GM19395 (cell line): ENCODE measurements around the gene TKTL1.
A peak's percentile ranks its signal among the peaks of the same experiment; 100 is the strongest.
"Not testable (repeated sequence)": the region's sequence is repeated elsewhere in the genome, so short reads cannot be mapped to it uniquely, and the experiment has no call there.

Source experiments
- ATAC-seq: cut with Tn5 transposase; IDR thresholded peaks from one replicate; pipeline ENCODE4 v1.9.1; 2021; ENCODE audit warnings: mild to moderate bottlenecking, moderate library complexity; ENCODE audit not compliant: unreplicated experiment

The TKTL1 gene, protein sequence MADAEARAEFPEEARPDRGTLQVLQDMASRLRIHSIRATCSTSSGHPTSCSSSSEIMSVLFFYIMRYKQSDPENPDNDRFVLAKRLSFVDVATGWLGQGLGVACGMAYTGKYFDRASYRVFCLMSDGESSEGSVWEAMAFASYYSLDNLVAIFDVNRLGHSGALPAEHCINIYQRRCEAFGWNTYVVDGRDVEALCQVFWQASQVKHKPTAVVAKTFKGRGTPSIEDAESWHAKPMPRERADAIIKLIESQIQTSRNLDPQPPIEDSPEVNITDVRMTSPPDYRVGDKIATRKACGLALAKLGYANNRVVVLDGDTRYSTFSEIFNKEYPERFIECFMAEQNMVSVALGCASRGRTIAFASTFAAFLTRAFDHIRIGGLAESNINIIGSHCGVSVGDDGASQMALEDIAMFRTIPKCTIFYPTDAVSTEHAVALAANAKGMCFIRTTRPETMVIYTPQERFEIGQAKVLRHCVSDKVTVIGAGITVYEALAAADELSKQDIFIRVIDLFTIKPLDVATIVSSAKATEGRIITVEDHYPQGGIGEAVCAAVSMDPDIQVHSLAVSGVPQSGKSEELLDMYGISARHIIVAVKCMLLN

DNA sequence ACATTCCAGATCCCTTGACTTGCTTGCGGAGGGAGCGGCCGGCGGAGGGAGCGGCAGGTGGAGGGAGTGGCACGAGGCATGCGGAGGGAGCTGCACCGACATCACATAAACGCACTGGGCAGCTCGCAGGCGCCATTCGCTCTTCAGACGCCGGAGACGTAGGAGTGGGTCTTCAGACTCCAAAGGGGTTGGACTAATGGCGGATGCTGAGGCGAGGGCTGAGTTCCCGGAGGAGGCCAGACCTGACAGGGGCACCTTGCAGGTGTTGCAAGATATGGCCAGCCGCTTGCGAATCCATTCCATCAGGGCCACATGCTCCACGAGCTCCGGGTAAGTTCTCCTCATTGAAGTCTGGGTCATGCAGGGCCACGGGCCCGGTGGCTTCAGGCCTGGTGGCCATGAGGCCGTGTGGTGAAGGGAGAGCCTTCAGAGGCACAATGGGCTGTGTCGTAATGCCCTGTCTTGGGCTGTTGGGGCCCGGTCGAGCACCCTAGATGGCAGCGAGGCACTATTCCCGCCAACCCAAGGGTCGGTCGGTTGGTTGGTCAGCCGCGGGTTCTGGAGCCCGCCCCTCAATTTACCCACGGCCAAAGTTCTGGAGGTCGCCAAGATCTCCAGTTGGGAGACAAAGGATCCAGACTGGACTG is at the start of gene TKTL1:
TSS of gene TKTL1 (plus strand) at position 132 of the 647 bp plus-strand sequence. CDS start at position 197, 65 bp downstream.
- ATAC-seq, result no peak

DNA sequence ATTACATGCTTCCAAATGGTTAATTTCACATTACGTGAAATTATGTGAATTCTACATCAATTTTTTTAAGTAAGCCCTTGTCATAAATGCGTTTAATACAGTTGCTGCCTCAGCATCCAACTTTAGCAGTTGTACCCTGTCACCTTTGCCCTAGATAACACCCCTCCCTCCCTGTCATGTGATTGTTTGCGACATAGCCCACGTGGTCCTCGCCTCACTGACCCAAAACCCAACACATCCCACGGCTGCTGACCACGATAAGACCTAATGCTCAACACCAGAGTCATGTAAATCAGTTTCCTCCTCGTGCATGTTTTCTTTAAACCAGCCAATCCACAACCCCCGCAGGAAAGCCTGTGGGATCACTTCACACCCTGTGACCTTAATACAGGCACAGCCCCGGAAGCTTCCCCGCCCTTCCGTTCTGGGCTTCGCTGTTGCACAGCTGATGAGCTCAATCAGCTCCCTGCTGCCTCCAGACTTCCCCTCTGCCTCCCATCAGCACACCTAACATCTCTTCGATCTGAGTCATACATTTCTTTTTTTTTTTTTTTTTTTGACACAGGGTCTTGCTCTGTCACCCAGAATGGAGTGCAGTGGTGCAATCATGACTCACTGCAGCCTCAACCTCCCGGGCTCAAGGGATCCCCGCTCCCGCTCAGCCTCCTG is 48.1 kb upstream of the TKTL1 start:
- ATAC-seq, result peak; percentile 73

DNA sequence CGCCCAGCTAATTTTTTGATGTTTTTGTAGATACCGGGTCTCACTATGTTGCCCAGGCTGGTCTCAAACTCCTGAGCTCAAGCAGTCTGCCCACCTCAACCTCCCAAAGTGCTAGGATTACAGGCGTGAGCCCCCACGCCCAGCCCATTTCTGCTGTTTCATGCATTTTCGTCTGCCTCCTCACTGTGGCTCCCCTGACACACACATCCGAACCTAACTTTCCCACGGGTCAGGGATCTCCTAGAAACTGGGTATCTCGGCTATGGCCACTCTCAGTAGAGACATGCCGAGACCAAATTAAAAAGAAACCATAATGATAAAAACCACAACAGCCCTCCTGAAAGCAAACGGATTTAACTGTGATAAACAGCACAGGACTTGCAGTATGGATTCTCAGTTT is 47.5 kb upstream of the TKTL1 start:
- ATAC-seq, result not testable (repeated sequence)

DNA sequence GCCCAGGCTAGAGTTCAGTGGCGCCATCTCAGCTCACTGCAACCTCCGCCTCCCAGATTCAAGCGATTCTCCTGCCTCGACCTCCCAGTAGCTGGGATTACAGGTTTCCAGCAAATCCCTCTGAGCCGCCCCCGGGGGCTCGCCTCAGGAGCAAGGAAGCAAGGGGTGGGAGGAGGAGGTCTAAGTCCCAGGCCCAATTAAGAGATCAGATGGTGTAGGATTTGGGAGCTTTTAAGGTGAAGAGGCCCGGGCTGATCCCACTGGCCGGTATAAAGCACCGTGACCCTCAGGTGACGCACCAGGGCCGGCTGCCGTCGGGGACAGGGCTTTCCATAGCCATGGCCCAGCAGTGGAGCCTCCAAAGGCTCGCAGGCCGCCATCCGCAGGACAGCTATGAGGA is 38.3 kb upstream of the TKTL1 start, which contains the start of gene OPN1MW3:
TSS of gene OPN1MW3 (plus strand) at position 301 of the 400 bp plus-strand sequence. CDS start at position 339, 38 bp downstream.
- not testable (repeated sequence) for ATAC-seq

DNA sequence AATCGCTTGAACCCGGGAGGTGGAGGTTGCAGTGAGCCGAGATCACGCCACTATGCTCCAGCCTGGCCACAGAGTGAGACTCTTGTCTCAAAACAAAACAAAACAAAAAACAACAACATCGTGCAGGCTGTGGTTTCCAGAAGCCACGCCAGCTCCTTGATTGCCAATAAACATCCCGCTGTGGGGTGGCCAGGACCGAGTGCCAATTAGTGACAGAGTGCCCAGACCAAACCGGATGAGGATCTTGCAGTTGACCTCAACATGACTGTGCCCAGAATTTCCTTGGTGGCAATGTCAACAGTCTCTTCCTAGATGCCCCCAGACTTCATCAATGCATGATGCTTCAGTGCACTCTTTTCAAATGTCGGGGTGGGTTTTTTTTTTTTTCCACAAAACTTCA is 36.9 kb upstream of the TKTL1 start:
- ATAC-seq, result not testable (repeated sequence)

DNA sequence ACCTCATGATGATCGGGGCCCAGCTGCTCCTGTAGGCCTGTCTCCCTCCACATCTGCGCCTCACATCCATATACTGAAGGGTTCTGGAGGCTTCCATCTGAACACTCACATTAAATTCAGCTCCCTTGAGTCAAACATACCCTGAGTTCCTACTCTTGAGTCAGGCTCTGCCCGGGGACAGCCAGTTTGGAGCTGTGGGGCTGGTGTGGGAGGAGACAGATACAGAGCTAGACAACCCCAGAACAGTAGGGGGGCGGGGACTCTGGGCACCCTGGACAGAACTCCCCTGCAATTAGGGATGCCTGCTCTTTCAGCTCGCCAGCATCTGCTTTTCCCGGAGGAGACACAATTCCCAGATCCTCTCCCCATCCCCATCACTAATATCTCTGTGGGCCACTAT is 32.5 kb upstream of the TKTL1 start:
- not testable (repeated sequence) for ATAC-seq

DNA sequence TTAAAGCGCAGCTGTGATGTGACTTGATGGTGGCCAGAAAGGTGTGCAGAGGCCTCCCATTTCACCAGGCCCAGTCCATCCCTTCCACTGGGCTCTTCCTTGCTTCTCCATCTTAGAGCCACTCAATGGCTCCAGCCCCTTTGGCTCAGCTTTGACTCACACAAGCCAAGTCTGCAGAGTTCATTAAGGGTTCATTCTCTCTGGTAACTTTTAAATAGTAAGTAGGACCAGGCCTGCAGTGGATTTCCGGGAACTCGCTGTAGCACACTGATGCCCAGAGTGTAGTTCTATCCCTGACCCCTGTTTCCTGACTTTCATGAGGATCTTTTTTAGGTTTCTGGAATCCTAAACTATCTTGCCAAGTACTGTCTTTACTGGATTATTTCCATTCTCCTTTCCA is 26.4 kb upstream of the TKTL1 start:
- ATAC-seq, result not testable (repeated sequence)

DNA sequence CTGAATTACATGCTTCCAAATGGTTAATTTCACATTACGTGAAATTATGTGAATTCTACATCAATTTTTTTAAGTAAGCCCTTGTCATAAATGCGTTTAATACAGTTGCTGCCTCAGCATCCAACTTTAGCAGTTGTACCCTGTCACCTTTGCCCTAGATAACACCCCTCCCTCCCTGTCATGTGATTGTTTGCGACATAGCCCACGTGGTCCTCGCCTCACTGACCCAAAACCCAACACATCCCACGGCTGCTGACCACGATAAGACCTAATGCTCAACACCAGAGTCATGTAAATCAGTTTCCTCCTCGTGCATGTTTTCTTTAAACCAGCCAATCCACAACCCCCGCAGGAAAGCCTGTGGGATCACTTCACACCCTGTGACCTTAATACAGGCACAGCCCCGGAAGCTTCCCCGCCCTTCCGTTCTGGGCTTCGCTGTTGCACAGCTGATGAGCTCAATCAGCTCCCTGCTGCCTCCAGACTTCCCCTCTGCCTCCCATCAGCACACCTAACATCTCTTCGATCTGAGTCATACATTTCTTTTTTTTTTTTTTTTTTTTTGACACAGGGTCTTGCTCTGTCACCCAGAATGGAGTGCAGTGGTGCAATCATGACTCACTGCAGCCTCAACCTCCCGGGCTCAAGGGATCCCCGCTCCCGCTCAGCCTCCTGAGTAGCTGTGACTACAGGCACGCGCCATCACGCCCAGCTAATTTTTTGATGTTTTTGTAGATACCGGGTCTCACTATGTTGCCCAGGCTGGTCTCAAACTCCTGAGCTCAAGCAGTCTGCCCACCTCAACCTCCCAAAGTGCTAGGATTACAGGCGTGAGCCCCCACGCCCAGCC is 10.9 kb upstream of the TKTL1 start:
- not testable (repeated sequence) for ATAC-seq

DNA sequence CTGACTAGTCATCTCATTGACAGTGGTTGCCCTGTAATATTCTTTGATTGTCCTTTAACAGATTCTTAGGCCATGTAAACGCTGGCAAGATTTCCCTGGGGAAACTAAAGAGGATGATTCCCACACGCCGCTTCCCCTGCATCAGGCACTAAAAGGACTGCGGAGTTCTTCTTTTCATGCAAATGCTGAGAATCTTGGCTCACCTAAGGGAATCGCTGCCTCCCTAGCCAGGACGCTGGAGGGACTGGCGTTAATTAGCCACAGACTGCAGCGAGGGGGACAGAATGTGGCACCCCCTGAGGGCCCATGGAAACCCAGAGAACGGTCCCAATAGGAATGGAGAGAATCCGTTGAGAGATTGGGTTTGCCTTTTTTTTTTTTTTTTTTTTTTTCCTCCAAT is 9.2 kb upstream of the TKTL1 start:
- not testable (repeated sequence) for ATAC-seq

DNA sequence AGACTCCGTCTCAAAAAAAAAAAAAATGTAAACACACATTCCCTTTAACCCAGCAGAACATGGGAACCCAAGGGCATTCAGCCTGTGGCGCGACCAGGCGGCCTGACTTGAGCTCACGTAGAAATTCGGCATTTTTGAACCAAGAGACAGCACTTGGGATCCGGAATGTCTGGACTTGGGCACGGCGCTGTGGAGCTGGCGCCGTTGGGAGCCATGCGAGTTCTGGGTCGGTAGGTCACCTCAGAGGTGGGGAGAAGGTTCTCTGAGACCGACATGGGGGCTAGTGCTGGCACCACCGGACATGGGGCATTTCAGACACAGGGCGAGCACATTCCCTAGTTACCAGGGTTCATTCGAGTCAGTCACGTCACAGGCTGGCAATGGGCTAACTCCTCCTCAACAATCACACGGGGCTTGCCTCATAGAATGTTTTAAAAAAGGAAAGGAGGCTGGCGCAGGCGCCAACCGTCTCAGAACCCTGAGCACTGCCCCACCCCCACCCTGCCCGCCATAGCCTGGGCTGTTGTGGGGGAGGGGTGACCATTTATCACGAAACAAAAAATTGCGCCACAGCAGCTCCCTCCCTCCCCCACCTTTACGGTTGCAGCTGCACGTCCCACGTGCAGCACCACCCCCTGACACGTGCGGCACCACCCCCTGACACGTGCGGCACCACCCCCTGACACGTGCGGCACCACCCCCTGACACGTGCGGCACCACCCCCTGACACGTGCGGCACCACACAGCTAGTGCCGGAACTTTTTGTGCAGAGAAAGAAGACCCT is 612 bp upstream of the TKTL1 start, which contains the start of gene TEX28:
TSS of gene TEX28 (minus strand) at position 334 of the 784 bp plus-strand sequence. CDS start 3,007 bp downstream, outside the sequence.
- no peak for ATAC-seq

DNA sequence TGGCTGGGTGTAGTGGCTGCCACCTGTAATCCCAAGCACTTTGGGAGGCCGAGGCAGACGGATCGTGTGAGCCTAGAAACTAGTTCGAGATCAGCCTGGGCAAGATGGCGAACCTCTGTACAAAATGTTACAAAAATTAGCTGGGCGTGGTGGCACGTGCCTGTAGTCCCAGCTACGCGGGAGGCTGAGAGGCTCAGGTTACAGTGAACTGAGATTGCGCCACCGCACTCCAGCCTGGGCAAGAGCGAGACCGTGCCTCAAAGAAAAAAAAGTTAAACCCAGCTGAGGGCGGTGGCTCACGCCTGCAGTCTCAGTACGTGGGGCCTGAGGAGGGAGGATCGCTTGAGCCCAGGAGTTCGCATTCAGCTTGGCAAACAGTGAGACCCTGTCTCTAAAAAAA is 1.1 kb downstream of the TKTL1 start:
- ATAC-seq, result no peak

DNA sequence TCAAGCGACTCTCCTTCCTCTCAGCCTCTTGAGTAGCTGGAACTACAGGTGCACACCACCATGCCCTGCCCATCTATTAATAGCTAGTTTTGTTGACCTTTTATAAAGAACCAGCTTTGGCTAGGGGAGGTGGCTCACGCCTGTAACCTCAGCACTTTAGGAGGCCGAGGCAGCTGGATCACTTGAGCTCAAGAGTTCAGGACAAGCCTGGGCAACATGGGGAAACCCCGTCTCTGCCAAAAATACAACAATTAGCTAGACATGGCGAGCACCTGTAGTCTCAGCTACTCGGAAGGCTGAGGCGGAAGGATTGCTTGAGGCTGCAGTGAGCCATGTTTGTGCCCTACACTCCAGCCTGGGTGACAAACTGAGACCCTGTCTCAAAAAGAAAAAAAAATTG is 2.7 kb downstream of the TKTL1 start:
- ATAC-seq, result no peak

DNA sequence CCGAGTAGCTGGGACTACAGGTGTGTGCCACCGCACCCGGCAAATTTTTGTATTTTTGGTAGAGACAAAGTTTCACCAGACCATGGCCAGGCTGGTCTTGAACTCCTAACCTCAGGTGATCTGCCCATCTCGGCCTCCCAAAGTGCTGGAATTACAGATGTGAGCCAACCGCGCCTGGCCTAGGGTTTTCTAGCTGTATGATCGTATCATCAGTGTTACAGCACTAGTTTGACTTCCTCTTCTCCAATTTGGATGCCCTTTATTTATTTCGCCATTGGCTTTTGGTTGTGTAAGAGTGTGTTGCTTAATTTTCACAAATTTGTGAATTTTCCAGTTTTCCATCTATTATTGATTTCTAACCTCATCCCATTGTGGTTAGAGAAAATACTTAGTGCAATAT is 5.2 kb downstream of the TKTL1 start:
- no peak for ATAC-seq

DNA sequence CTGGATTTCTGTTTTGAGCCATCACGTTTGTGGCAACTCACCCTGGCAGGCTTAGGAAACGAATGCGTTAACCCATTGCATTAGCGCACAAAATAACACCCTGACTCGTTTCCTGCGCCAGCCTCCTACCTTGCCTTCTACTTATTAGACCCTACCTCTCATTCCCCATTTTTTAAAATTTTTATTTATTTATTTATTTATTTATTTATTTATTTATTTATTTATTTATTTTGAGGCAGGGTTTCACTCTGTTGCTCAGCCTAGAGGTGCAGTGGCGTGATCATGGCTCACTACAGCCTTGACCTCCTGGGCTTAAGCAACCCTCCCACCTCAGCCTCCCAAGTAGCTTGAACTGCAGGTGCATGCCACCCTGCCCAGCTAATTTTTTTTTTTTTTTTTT is 7.4 kb downstream of the TKTL1 start:
- not testable (repeated sequence) for ATAC-seq

DNA sequence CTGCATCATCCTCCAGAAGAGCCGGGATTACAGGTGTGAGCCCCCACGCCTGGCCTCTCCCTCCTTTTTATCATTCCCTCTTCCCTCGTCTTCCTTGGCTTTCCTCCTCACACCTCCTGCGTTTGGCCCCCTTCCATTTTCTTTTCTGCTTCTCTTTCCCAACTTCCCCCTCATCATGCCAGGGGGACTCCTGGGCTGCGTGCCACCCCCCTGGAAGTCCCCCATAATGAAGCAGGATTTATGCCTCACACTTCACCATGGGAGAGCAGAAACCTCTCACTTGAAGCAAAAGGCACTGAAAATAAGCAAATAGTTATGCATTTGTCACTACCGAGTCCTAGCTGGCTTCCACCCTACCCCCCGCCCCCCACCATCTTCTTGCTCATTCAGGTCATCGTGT is 7.9 kb downstream of the TKTL1 start:
- no peak for ATAC-seq

DNA sequence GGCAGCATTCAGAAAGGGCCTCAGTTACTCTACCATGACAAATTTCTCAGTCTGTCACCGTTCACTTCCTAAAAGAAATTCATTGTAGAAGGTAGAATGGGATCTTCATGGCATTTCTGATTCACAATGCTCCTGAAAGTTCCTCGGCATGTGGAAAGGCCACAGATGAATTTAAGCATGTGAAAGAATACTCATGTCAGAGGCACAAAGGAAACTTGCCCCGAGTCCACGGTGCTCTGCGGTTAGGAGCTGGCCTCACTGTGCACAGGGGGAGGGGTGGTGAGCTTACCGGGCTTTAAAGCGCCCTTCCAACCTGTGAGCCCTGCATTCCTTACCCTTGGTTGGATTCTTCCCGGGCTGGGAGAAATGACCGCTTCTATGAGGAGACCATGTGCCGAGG is 9.3 kb downstream of the TKTL1 start:
- ATAC-seq, result no peak

DNA sequence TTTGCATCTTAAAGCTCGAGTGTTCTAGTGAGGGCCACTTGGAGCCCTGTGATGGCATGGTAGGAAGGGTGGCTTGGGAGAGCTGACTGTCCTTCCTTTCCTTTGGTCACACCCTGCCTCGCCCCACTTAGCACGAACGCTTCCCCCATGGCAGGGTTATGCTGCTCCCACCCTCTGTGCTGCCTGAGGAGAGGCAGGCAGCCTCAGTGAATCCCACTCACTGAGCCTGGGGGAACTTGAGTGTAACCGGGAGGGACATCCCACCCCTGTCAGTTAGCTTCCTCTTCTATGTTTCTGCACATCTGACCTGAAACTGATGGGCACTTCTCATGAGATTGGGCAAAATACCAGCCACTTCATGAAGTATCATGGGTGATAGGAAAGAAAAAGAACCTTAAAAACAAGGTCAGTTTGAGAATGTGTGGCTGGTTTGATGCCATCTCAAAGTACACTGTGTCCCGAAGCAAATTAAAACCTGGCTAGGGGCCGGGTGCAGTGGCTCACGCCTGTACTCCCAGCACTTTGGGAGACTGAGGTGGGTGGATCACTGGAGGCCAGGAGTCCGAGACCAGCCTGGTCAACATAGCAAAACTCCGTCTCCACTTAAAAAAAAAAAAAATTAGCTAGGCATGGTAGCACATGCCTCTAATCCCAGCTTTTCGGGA is 10.1 kb downstream of the TKTL1 start:
- ATAC-seq, result no peak

DNA sequence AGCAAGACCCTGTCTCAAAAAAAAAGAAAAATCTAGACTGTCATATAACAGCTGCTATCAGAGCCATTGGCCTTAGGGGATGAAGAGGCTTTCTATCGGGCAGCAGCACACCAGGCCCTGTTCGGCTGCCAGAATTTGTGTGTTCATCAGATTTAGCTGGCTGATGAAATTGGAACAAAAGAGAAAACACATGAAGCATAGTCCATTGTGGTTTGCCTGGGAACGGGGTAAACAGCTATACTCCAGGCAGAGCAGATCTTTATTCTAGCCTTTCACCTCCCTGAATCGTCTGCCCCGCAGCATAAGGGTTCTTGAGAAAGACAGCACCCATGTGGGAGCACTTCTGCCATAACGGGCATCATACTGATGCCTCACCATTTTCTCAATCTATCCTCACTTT is 11.6 kb downstream of the TKTL1 start:
- no peak for ATAC-seq
